BJ (cell line): ENCODE results near the gene DPYD. TPM values are rescaled to one million over a fixed set of nuclear protein-coding genes. Genes with fewer than 3 reads are reported as not detected.

ENCODE experiments used
- CTCF ChIA-PET: fragments of 350-600 bp; formaldehyde crosslinking; extraction: SDS; loops from one replicate; lab custom pipeline; 2021; ENCODE audit warnings: antibody characterized with exemption, inconsistent platforms; lab: Yijun Ruan, JAX
- POLR2A ChIA-PET: fragments of 300-600 bp; sonication (Branson Sonifier 250); formaldehyde crosslinking; extraction: SDS; loops from one replicate; lab custom pipeline; 2021; ENCODE audit warnings: antibody characterized with exemption; lab: Charles Lee
- DNase-seq: peaks from one replicate; pipeline ENCODE4 v3.0.0-alpha.2; 2011; ENCODE audit warnings: low read depth
- H3K27me3 ChIP-seq: 2 replicates; pipeline ENCODE4 v1.6.0; 2011; ENCODE audit warnings: low read length; ENCODE audit not compliant: control insufficient read depth, insufficient read depth
- H3K36me3 ChIP-seq: 2 replicates; pipeline ENCODE4 v1.5.1; 2011; ENCODE audit warnings: low read length; ENCODE audit not compliant: control insufficient read depth, insufficient read depth
- H3K4me3 ChIP-seq: 2 replicates; pipeline ENCODE4 v1.5.1; 2011; ENCODE audit warnings: low read depth, mild to moderate bottlenecking, control low read depth, low read length
- CTCF ChIP-seq: IDR thresholded peaks from 2 replicates; pipeline ENCODE4 v1.5.1; 2011; ENCODE audit warnings: low read depth, mild to moderate bottlenecking, control low read depth, inconsistent platforms, low read length, moderate library complexity; ENCODE audit not compliant: insufficient read depth
- polyA plus RNA-seq: library from polyadenylated mRNA; depleted of rRNA; stranded (reverse); fragments of >200 nt; gene quantifications from 2 replicates; pipeline ENCODE4 v1.2.3, GENCODE V29; 2011

The DPYD gene
- polyA plus RNA-seq, 1 experiment = 13.1 TPM

DNA sequence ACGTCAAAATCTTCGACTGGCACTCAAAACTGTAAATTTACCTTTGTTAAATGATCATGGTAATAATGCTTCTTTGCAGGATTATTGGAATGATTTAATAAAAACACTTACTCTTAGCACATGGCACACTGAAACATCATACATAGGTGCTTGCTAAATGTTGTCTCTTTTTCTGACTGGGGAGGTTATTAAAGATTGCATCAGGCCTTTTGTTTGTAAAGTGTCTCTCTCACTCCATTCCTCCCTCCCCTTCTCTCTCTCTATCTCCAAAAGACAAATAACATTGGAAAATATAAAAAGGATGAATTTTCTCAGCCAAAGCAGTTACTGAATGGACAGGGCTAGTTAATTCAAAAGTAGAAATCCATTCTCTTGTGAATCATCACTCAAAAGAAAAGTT is 404.2 kb downstream of the DPYD start:
- no peaks in the 10 kb centered on the region for H3K27me3 ChIP-seq
- ChIA-PET POLR2A (no interaction called here), CTCF (interaction anchor here (1.5 kb wide), 1 partner anchor 9 kb away, joined by 8 read pairs; no protein-coding TSS in a partner anchor)
- no peaks in the 10 kb centered on the region for H3K36me3 ChIP-seq
- DNase-seq = no peak
- no peak overlapping the region for H3K4me3 ChIP-seq
- no peak for TF ChIP-seq CTCF

- no peak for TF ChIP-seq CTCF
- Histone ChIP-seq H3K27me3 (no peaks in the 10 kb centered on the region), H3K36me3 (no peaks in the 10 kb centered on the region), H3K4me3 (no peak overlapping the region)
- ChIA-PET CTCF (interaction anchor here (1.2 kb wide), 1 partner anchor 17 kb away, joined by 4 read pairs; no protein-coding TSS in a partner anchor), POLR2A (no interaction called here)
- DNase-seq = no peak
Observed at GRCh38 chr1:97508653-97509218, 412.1 kb downstream of the DPYD start.

DNA sequence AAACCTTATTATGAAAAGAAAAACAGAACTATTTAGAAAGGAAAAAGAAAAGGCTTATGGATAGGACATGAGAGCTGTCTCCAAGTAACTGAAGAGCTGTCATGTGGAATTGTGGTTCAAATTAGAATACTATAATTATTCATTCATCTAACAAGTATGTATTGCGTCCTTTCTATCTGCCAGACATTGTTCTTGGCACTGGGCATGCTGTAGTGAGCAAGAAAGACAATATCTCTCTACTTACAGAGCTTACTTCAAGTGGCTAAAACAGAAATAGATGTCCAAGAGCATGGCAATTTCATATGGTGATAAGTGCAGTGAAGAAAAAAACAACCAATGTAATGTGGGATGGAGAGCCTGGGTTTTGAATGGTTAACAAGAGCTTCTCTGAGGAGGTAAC is 413.0 kb downstream of the DPYD start:
- ChIA-PET CTCF (interaction anchor here (1.2 kb wide), 1 partner anchor 18 kb away, joined by 4 read pairs; no protein-coding TSS in a partner anchor), POLR2A (no interaction called here)
- H3K4me3 ChIP-seq = no peak overlapping the region
- no peak for TF ChIP-seq CTCF
- H3K36me3 ChIP-seq = no peaks in the 10 kb centered on the region
- no peak for DNase-seq
- H3K27me3 ChIP-seq = no peaks in the 10 kb centered on the region

DNA sequence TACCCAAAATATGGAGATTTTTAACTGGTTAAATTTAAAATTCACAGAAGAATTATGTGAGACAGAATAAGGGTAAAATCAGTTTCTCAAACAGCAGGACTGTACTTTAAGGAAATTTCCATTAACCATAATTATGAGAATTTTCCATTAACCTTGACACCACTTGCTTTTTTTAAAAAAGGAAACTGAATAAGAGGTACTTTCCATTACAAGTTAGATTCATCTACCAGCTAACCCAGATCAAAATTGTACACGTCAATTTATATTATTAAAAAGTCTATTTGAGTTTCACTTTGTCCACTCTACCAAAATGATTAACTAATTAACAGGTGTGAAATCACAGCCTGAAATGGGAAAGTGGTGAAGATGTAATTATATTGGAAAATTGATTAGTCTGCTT is 414.5 kb downstream of the DPYD start:
- POLR2A ChIA-PET = no interaction called here
- no peak overlapping the region for H3K4me3 ChIP-seq
- CTCF ChIA-PET = interaction anchor here (1.6 kb wide), 2 partner anchors 12 to 19 kb away, joined by 4 to 6 read pairs; no protein-coding TSS in a partner anchor
- no peak for DNase-seq
- TF ChIP-seq CTCF = no peak
- no peaks in the 10 kb centered on the region for H3K27me3 ChIP-seq
- H3K36me3 ChIP-seq = no peaks in the 10 kb centered on the region

- Histone ChIP-seq H3K27me3 (no peaks in the 10 kb centered on the region), H3K4me3 (no peak overlapping the region), H3K36me3 (no peaks in the 10 kb centered on the region)
- no peak for DNase-seq
- no peak for TF ChIP-seq CTCF
- CTCF ChIA-PET = interaction anchor here (0.7 to 1.6 kb wide), 3 partner anchors 9 to 19 kb away, joined by 3 to 6 read pairs (median 4); no protein-coding TSS in a partner anchor
- POLR2A ChIA-PET = no interaction called here
Observed at GRCh38 chr1:97505816-97506215, 415.0 kb downstream of the DPYD start.
